SK-N-SH treated with all-trans-retinoic acid at 6 μM for 48 hours (cell line): ENCODE results near the gene PDE7B.
"Not testable (repeated sequence)": the region's sequence is repeated elsewhere in the genome, so short reads cannot be mapped to it uniquely, and the experiment has no call there.

ENCODE experiments used
- ATAC-seq: fragments of 200-7000 bp; cut with Tn5 transposase; 3 replicates; pipeline ENCODE4 v1.9.1; 2020; ENCODE audit warnings: mild to moderate bottlenecking, moderate library complexity
- ARNTL ChIP-seq: fragments of 450-650 bp; formaldehyde crosslinking; IDR thresholded peaks from 2 replicates; pipeline ENCODE4 v1.5.0; 2020; ENCODE audit warnings: low read depth, mild to moderate bottlenecking, moderate library complexity, borderline replicate concordance
- BACH2 ChIP-seq: fragments of 250-450 bp; sonication (Bioruptor Pico); IDR thresholded peaks from 2 replicates; pipeline ENCODE4 v1.9.0; 2021; ENCODE audit warnings: mild to moderate bottlenecking, borderline replicate concordance
- CSDC2 ChIP-seq: fragments of 250-450 bp; sonication (Bioruptor Pico); IDR thresholded peaks from 2 replicates; pipeline ENCODE4 v1.5.0; 2020; ENCODE audit warnings: mild to moderate bottlenecking, moderate library complexity
- ESRRG ChIP-seq: fragments of 250-450 bp; sonication (Bioruptor Pico); IDR thresholded peaks from 2 replicates; pipeline ENCODE4 v1.6.1; 2021; ENCODE audit warnings: mild to moderate bottlenecking
- GLIS3 ChIP-seq: fragments of 250-450 bp; sonication (Bioruptor Pico); IDR thresholded peaks from 2 replicates; pipeline ENCODE4 v1.5.0; 2020; ENCODE audit warnings: mild to moderate bottlenecking, moderate library complexity
- ISL1 ChIP-seq: fragments of 250-450 bp; sonication (Bioruptor Pico); IDR thresholded peaks from 2 replicates; pipeline ENCODE4 v2.1.2; 2022; ENCODE audit warnings: mild to moderate bottlenecking, moderate library complexity
- OSR1 ChIP-seq: fragments of 250-450 bp; sonication (Bioruptor Pico); IDR thresholded peaks from 2 replicates; pipeline ENCODE4 v1.8.0; 2022; ENCODE audit warnings: moderate library complexity, mild to moderate bottlenecking, inconsistent platforms
- PPARA ChIP-seq: fragments of 250-450 bp; sonication (Bioruptor Pico); IDR thresholded peaks from 2 replicates; pipeline ENCODE4 v1.5.0; 2020; ENCODE audit warnings: mild to moderate bottlenecking, borderline replicate concordance
- RARB ChIP-seq: fragments of 250-450 bp; sonication (Bioruptor Pico); IDR thresholded peaks from 2 replicates; pipeline ENCODE4 v1.8.0; 2021; ENCODE audit warnings: mild to moderate bottlenecking, moderate library complexity
- SNAI2 ChIP-seq: fragments of 250-450 bp; sonication (Bioruptor Pico); IDR thresholded peaks from 2 replicates; pipeline ENCODE4 v1.5.0; 2020; ENCODE audit warnings: mild to moderate bottlenecking, moderate library complexity
- TOX ChIP-seq: fragments of 250-450 bp; sonication (Bioruptor Pico); IDR thresholded peaks from 2 replicates; pipeline ENCODE4 v1.8.0; 2021; ENCODE audit warnings: mild to moderate bottlenecking, moderate library complexity, borderline replicate concordance
- ZFP3 ChIP-seq: fragments of 250-450 bp; sonication (Bioruptor Pico); IDR thresholded peaks from 2 replicates; pipeline ENCODE4 v1.5.0; 2020; ENCODE audit warnings: mild to moderate bottlenecking, moderate library complexity
- ZFP30 ChIP-seq: fragments of 450-650 bp; formaldehyde crosslinking; IDR thresholded peaks from 2 replicates; pipeline ENCODE4 v1.5.0; 2022; ENCODE audit warnings: mild to moderate bottlenecking, moderate library complexity
- ZNF565 ChIP-seq: fragments of 450-650 bp; formaldehyde crosslinking; conservative IDR thresholded peaks from 2 replicates; pipeline ENCODE4 v1.5.0; 2020; ENCODE audit warnings: low read depth, mild to moderate bottlenecking, moderate library complexity
- ZNF70 ChIP-seq: fragments of 450-650 bp; formaldehyde crosslinking; IDR thresholded peaks from 2 replicates; pipeline ENCODE4 v1.5.0; 2020; ENCODE audit warnings: mild to moderate bottlenecking, moderate library complexity
- ZNF8 ChIP-seq: fragments of 450-650 bp; formaldehyde crosslinking; IDR thresholded peaks from 2 replicates; pipeline ENCODE4 v1.5.0; 2020; ENCODE audit warnings: mild to moderate bottlenecking, moderate library complexity
- TF ChIP-seq, protein P1 (sequence below): fragments of 250-450 bp; sonication (Bioruptor Pico); IDR thresholded peaks from 2 replicates; pipeline ENCODE4 v1.8.0; 2021; ENCODE audit warnings: low read depth, mild to moderate bottlenecking, moderate library complexity, borderline replicate concordance
- TF ChIP-seq, protein P2 (sequence below): fragments of 250-450 bp; sonication (Bioruptor Pico); IDR thresholded peaks from 2 replicates; pipeline ENCODE4 v1.8.0; 2020; ENCODE audit warnings: mild to moderate bottlenecking, moderate library complexity, borderline replicate concordance
- TF ChIP-seq, protein P3 (sequence below): fragments of 250-450 bp; sonication (Bioruptor Pico); IDR thresholded peaks from 2 replicates; pipeline ENCODE4 v1.5.0; 2020; ENCODE audit warnings: mild to moderate bottlenecking, moderate library complexity
- TF ChIP-seq, protein P4 (sequence below): fragments of 250-450 bp; sonication (Bioruptor Pico); IDR thresholded peaks from 2 replicates; pipeline ENCODE4 v1.5.1; 2021; ENCODE audit warnings: mild to moderate bottlenecking, moderate library complexity

Gene PDE7B

DNA sequence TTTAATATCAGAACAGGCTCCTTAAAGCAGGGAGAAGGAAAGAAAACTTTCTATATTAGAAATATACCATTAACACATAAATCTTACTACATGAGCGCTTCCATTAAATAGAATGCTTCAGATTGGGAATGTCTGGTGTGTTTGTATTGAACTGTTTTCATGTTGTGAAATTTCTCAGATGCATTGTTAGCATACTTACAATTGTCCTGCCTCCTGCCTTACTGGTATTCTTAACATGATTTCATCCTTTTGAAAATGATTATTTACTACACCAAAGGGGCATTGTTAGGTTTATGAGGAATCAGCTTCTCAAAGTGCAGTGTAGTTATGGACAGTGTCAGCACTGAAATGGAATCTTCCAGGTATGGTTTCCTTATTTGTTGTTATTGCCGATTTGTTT lies 253.1 kb downstream of the PDE7B start:
- no peak for ATAC-seq
- TF ChIP-seq BACH2: no peak

DNA sequence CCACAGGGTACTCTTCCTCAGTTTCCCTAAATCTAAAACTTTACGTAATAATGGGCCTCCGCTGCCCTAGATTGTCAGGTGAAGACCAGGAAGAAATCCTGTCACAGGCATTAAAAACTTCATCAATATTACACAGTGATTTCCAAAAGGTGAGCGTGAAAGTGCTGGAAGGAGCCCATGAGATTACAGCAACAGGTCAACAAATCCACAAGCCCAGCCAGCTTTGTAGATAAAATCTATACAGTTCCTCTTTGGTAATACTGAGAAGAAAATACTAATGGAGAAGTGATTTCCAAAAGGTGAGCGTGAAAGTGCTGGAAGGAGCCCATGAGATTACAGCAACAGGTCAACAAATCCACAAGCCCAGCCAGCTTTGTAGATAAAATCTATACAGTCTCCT lies 254.3 kb downstream of the PDE7B start:
- ATAC-seq: not testable (repeated sequence)

DNA sequence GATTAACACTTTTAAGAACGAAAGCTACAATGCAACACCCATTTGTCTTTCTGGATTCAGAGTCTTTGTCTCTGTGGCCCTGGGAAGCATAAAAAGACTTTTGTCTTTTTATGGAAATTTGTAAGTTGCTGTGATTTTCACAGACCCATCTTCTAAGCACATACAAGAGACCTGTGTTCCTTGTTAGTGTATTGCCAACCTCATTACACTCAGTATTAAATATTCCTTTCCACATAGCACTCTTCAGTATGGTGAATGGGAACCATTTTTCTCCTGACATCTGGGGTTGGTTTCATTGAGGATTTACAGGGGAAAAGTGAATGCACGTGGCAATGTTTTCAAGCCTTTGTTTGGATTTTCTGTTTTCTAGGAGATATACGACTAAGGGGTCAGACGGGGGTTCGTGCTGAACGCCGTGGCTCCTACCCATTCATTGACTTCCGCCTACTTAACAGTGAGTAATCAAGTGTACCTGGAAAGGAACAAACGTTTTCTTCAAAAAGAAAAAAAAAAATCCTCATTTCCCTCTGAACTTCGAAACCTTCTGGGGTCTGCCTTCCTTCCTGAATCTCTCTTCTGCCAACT lies 257.0 kb downstream of the PDE7B start:
- no peak for TF ChIP-seq ZNF8 (CRISPR knock-in tag)
- TF ChIP-seq ISL1 (CRISPR knock-in tag): no peak
- TF ChIP-seq TOX (CRISPR knock-in tag): no peak
- TF ChIP-seq, protein P1, sequence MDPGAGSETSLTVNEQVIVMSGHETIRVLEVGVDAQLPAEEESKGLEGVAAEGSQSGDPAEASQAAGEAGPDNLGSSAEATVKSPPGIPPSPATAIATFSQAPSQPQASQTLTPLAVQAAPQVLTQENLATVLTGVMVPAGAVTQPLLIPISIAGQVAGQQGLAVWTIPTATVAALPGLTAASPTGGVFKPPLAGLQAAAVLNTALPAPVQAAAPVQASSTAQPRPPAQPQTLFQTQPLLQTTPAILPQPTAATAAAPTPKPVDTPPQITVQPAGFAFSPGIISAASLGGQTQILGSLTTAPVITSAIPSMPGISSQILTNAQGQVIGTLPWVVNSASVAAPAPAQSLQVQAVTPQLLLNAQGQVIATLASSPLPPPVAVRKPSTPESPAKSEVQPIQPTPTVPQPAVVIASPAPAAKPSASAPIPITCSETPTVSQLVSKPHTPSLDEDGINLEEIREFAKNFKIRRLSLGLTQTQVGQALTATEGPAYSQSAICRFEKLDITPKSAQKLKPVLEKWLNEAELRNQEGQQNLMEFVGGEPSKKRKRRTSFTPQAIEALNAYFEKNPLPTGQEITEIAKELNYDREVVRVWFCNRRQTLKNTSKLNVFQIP (CRISPR knock-in tag): no peak
- TF ChIP-seq ZFP30 (CRISPR knock-in tag): no peak
- no peak for TF ChIP-seq ARNTL
- TF ChIP-seq, protein P2, sequence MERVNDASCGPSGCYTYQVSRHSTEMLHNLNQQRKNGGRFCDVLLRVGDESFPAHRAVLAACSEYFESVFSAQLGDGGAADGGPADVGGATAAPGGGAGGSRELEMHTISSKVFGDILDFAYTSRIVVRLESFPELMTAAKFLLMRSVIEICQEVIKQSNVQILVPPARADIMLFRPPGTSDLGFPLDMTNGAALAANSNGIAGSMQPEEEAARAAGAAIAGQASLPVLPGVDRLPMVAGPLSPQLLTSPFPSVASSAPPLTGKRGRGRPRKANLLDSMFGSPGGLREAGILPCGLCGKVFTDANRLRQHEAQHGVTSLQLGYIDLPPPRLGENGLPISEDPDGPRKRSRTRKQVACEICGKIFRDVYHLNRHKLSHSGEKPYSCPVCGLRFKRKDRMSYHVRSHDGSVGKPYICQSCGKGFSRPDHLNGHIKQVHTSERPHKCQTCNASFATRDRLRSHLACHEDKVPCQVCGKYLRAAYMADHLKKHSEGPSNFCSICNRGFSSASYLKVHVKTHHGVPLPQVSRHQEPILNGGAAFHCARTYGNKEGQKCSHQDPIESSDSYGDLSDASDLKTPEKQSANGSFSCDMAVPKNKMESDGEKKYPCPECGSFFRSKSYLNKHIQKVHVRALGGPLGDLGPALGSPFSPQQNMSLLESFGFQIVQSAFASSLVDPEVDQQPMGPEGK (CRISPR knock-in tag): no peak
- TF ChIP-seq ZFP3 (CRISPR knock-in tag): no peak
- TF ChIP-seq ZNF70 (CRISPR knock-in tag): no peak
- no peak for TF ChIP-seq BACH2
- no peak for TF ChIP-seq ZNF565 (CRISPR knock-in tag)
- TF ChIP-seq, protein P3, sequence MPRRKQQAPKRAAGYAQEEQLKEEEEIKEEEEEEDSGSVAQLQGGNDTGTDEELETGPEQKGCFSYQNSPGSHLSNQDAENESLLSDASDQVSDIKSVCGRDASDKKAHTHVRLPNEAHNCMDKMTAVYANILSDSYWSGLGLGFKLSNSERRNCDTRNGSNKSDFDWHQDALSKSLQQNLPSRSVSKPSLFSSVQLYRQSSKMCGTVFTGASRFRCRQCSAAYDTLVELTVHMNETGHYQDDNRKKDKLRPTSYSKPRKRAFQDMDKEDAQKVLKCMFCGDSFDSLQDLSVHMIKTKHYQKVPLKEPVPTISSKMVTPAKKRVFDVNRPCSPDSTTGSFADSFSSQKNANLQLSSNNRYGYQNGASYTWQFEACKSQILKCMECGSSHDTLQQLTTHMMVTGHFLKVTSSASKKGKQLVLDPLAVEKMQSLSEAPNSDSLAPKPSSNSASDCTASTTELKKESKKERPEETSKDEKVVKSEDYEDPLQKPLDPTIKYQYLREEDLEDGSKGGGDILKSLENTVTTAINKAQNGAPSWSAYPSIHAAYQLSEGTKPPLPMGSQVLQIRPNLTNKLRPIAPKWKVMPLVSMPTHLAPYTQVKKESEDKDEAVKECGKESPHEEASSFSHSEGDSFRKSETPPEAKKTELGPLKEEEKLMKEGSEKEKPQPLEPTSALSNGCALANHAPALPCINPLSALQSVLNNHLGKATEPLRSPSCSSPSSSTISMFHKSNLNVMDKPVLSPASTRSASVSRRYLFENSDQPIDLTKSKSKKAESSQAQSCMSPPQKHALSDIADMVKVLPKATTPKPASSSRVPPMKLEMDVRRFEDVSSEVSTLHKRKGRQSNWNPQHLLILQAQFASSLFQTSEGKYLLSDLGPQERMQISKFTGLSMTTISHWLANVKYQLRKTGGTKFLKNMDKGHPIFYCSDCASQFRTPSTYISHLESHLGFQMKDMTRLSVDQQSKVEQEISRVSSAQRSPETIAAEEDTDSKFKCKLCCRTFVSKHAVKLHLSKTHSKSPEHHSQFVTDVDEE (CRISPR knock-in tag): no peak
- no peak for TF ChIP-seq RARB (CRISPR knock-in tag)
- TF ChIP-seq, protein P4, sequence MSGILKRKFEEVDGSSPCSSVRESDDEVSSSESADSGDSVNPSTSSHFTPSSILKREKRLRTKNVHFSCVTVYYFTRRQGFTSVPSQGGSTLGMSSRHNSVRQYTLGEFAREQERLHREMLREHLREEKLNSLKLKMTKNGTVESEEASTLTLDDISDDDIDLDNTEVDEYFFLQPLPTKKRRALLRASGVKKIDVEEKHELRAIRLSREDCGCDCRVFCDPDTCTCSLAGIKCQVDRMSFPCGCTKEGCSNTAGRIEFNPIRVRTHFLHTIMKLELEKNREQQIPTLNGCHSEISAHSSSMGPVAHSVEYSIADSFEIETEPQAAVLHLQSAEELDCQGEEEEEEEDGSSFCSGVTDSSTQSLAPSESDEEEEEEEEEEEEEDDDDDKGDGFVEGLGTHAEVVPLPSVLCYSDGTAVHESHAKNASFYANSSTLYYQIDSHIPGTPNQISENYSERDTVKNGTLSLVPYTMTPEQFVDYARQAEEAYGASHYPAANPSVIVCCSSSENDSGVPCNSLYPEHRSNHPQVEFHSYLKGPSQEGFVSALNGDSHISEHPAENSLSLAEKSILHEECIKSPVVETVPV (CRISPR knock-in tag): no peak
- no peak for TF ChIP-seq ESRRG
- no peak for TF ChIP-seq CSDC2 (CRISPR knock-in tag)
- no peak for TF ChIP-seq PPARA
- no peak for TF ChIP-seq OSR1
- TF ChIP-seq, all 23 proteins: peak for 0
- no peak for ATAC-seq

DNA sequence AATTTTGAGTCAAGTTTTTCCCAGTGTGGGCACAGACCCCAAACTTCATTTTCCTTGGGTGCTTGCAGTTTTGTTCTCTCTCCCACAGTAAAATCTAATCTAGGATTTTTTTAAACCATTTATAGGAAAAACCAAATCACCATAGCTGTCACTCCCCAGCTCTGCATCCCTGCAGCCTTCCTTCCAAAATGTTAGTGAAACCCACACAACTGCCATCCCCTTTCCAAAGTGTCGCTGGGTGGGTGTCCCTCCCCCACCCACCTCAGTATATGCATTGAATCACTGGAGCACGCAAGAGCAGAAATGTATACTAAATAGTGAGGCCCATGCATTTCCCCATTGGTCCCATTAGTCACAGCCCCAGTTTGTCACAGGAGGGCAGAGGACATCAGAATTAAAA lies 260.3 kb downstream of the PDE7B start:
- no peak for ATAC-seq
- TF ChIP-seq SNAI2 (CRISPR knock-in tag): no peak
- no peak for TF ChIP-seq CSDC2 (CRISPR knock-in tag)
- TF ChIP-seq ZNF8 (CRISPR knock-in tag): no peak
- no peak for TF ChIP-seq ZNF565 (CRISPR knock-in tag)
- TF ChIP-seq GLIS3 (CRISPR knock-in tag): no peak
- TF ChIP-seq ZFP3 (CRISPR knock-in tag): no peak
- TF ChIP-seq, protein P3 (CRISPR knock-in tag): no peak
- TF ChIP-seq, protein P4 (CRISPR knock-in tag): no peak
- TF ChIP-seq, protein P1 (CRISPR knock-in tag): no peak
- no peak for TF ChIP-seq PPARA
- TF ChIP-seq, protein P2 (CRISPR knock-in tag): no peak
- no peak for TF ChIP-seq ESRRG
